ENCODE results near the gene COPS7A.

COPS7A gene

DNA sequence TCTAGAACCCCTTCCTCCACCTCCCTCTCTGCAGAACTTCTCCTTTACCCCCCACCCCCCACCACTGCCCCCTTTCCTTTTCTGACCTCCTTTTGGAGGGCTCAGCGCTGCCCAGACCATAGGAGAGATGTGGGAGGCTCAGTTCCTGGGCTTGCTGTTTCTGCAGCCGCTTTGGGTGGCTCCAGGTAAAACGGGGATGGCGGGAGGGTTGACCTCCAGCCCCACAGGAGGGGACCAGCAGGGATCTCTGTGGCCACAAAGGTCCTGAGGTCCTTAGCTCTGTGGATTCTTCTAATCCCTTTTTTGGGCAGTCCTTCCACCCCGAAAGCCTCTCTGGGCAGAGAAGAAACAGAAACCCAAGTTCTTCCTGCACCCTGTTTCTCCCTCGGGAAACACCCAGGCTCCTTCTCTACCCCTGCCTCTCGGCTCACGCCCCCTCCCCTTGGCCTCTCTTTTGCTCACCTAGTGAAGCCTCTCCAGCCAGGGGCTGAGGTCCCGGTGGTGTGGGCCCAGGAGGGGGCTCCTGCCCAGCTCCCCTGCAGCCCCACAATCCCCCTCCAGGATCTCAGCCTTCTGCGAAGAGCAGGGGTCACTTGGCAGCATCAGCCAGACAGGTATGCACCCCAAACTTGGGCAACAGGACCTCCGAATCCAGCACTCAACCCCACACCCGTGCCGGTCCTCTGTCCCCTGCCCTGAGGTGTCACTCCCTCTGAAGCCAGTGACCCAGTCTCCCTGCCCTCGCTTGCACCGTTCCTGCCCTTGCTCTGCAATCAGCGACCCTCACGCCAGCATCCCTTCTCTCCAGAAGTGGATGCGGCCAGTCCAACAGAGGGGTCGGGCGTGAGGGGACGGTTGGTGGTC is 49.1 kb downstream of the COPS7A start:
- Histone ChIP-seq H3K18ac (ENCODE audit: low read depth in 1 of 2, low read length in 2 of 2) (peak overlapping the region in 1 of 2 experiments; percentile 49), H3K27ac (ENCODE audit: low read length, poor library complexity, severe bottlenecking) (no peak overlapping the region), H2AFZ (ENCODE audit: low read depth, low read length) (no peak overlapping the region), H3K4me2 (ENCODE audit: low read length, poor library complexity, severe bottlenecking) (no peak overlapping the region), H2AK5ac (ENCODE audit: low read length, severe bottlenecking) (no peak overlapping the region), H3K14ac (ENCODE audit: low read length in 2 of 2) (peak overlapping the region in 1 of 2 experiments; percentile 29), H3K4me1 (ENCODE audit: control insufficient read depth, insufficient read depth, low read depth, low read length) (peaks cover 34% of the 10 kb centered on the region), H3K4me3 (ENCODE audit: insufficient read depth in 1 of 2, low read depth in 1 of 2, low read length in 2 of 2) (no peak overlapping the region), H4K91ac (ENCODE audit: low read length) (no peak overlapping the region), H2BK15ac (ENCODE audit: low read depth, poor library complexity, severe bottlenecking) (no peak overlapping the region), H3K79me1 (replicated peaks; ENCODE audit: low read length, poor library complexity, severe bottlenecking) (peaks cover 6% of the 10 kb centered on the region), H3K27me3 (ENCODE audit: control insufficient read depth in 1 of 2, insufficient read depth in 1 of 2, low read length in 2 of 2) (peaks cover 29 to 33% of the 10 kb centered on the region in 2 experiments), H3K23ac (ENCODE audit: low read length in 2 of 2) (peak overlapping the region in 1 of 2 experiments; percentile 70), H3K36me3 (ENCODE audit: control insufficient read depth in 1 of 2, insufficient read depth in 2 of 2, low read depth in 1 of 2, low read length in 2 of 2) (peaks cover 18 to 47% of the 10 kb centered on the region in 2 experiments), H3K4ac (ENCODE audit: low read depth in 1 of 2, low read length in 2 of 2) (no peak overlapping the region), H3K9me3 (ENCODE audit: control insufficient read depth, low read length) (no peaks in the 10 kb centered on the region), H4K8ac (ENCODE audit: low read length) (no peak overlapping the region), H2BK120ac (ENCODE audit: low read depth, low read length) (no peak overlapping the region), H3K9ac (ENCODE audit: low read length) (no peak overlapping the region), H2BK5ac (ENCODE audit: low read depth, low read length, poor library complexity, severe bottlenecking) (no peak overlapping the region), H2BK12ac (ENCODE audit: low read length in 2 of 2) (peak overlapping the region in 1 of 2 experiments; percentile 31)
- no peak for DNase-seq
- WGBS: 48% methylated on average over 21 of the region's 21 CpGs

- peak overlapping the region in 1 of 2 experiments; percentile 13 for H3K18ac ChIP-seq (ENCODE audit: low read depth in 1 of 2, low read length in 2 of 2)
- H3K36me3 ChIP-seq (ENCODE audit: control insufficient read depth in 1 of 2, insufficient read depth in 2 of 2, low read depth in 1 of 2, low read length in 2 of 2): peaks cover 18 to 47% of the 10 kb centered on the region in 2 experiments
- H2AFZ ChIP-seq (ENCODE audit: low read depth, low read length): no peak overlapping the region
- no peak for DNase-seq
- no peak overlapping the region for H3K27ac ChIP-seq (ENCODE audit: low read length, poor library complexity, severe bottlenecking)
- no peak overlapping the region for H3K9ac ChIP-seq (ENCODE audit: low read length)
- H3K9me3 ChIP-seq (ENCODE audit: control insufficient read depth, low read length): no peaks in the 10 kb centered on the region
- peaks cover 29 to 33% of the 10 kb centered on the region in 2 experiments for H3K27me3 ChIP-seq (ENCODE audit: control insufficient read depth in 1 of 2, insufficient read depth in 1 of 2, low read length in 2 of 2)
- no peak overlapping the region for H2AK5ac ChIP-seq (ENCODE audit: low read length, severe bottlenecking)
- no peak overlapping the region for H4K91ac ChIP-seq (ENCODE audit: low read length)
- H3K4me1 ChIP-seq (ENCODE audit: control insufficient read depth, insufficient read depth, low read depth, low read length): peaks cover 34% of the 10 kb centered on the region
- 19% methylated on average over 47 of the region's 60 CpGs for WGBS
- H2BK5ac ChIP-seq (ENCODE audit: low read depth, low read length, poor library complexity, severe bottlenecking): no peak overlapping the region
- H3K4ac ChIP-seq (ENCODE audit: low read depth in 1 of 2, low read length in 2 of 2): no peak overlapping the region
- peak overlapping the region; percentile 49 for H3K4me2 ChIP-seq (ENCODE audit: low read length, poor library complexity, severe bottlenecking)
- H3K79me1 ChIP-seq (replicated peaks; ENCODE audit: low read length, poor library complexity, severe bottlenecking): peaks cover 6% of the 10 kb centered on the region
- H3K23ac ChIP-seq (ENCODE audit: low read length in 2 of 2): no peak overlapping the region
- H4K8ac ChIP-seq (ENCODE audit: low read length): peak overlapping the region; percentile 62
- H3K4me3 ChIP-seq (ENCODE audit: insufficient read depth in 1 of 2, low read depth in 1 of 2, low read length in 2 of 2): no peak overlapping the region
- peak overlapping the region in 1 of 2 experiments; percentile 44 for H3K14ac ChIP-seq (ENCODE audit: low read length in 2 of 2)
- H2BK12ac ChIP-seq (ENCODE audit: low read length in 2 of 2): peak overlapping the region in 1 of 2 experiments; percentile 16
- H2BK120ac ChIP-seq (ENCODE audit: low read depth, low read length): no peak overlapping the region
- H2BK15ac ChIP-seq (ENCODE audit: low read depth, poor library complexity, severe bottlenecking): no peak overlapping the region
Measured at GRCh38 chr12:6773590-6774351, 49.9 kb downstream of the COPS7A start.

DNA sequence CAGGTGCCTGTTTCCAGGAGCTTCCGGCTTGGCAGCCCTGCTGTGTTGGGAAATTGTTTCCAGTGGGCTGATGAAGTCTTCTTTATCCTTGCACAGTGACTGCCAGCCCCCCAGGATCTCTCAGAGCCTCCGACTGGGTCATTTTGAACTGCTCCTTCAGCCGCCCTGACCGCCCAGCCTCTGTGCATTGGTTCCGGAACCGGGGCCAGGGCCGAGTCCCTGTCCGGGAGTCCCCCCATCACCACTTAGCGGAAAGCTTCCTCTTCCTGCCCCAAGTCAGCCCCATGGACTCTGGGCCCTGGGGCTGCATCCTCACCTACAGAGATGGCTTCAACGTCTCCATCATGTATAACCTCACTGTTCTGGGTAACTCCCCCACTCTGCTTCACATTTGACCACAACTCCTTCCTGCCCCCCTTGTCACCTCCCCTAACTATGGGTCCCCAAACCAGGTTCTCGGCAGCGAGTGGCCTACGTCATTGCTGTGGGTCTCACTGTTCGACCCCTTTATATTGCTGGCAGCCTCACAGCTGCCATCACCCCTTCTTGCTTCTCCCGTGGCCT is 50.7 kb downstream of the COPS7A start:
- no peak for DNase-seq
- no peak overlapping the region for H2BK120ac ChIP-seq (ENCODE audit: low read depth, low read length)

More for the DNA sequence above, 50.7 kb downstream of the COPS7A start:
- H3K4me2 ChIP-seq (ENCODE audit: low read length, poor library complexity, severe bottlenecking): no peak overlapping the region
- no peak overlapping the region for H2BK5ac ChIP-seq (ENCODE audit: low read depth, low read length, poor library complexity, severe bottlenecking)
- no peak overlapping the region for H2AK5ac ChIP-seq (ENCODE audit: low read length, severe bottlenecking)
- H3K14ac ChIP-seq (ENCODE audit: low read length in 2 of 2): no peak overlapping the region
- 95% methylated on average over 15 of the region's 15 CpGs for WGBS
- no peak overlapping the region for H3K4me3 ChIP-seq (ENCODE audit: insufficient read depth in 1 of 2, low read depth in 1 of 2, low read length in 2 of 2)
- H3K9ac ChIP-seq (ENCODE audit: low read length): no peak overlapping the region
- H3K27ac ChIP-seq (ENCODE audit: low read length, poor library complexity, severe bottlenecking): no peak overlapping the region
- H3K4ac ChIP-seq (ENCODE audit: low read depth in 1 of 2, low read length in 2 of 2): no peak overlapping the region
- no peak overlapping the region for H3K18ac ChIP-seq (ENCODE audit: low read depth in 1 of 2, low read length in 2 of 2)
- H2BK12ac ChIP-seq (ENCODE audit: low read length in 2 of 2): no peak overlapping the region
- no peak overlapping the region for H2AFZ ChIP-seq (ENCODE audit: low read depth, low read length)
- peaks cover 3% of the 10 kb centered on the region for H3K79me1 ChIP-seq (replicated peaks; ENCODE audit: low read length, poor library complexity, severe bottlenecking)
- peaks cover 26% of the 10 kb centered on the region for H3K4me1 ChIP-seq (ENCODE audit: control insufficient read depth, insufficient read depth, low read depth, low read length)
- H4K8ac ChIP-seq (ENCODE audit: low read length): no peak overlapping the region
- H3K27me3 ChIP-seq (ENCODE audit: control insufficient read depth in 1 of 2, insufficient read depth in 1 of 2, low read length in 2 of 2): peaks cover 29 to 33% of the 10 kb centered on the region in 2 experiments
- H3K36me3 ChIP-seq (ENCODE audit: control insufficient read depth in 1 of 2, insufficient read depth in 2 of 2, low read depth in 1 of 2, low read length in 2 of 2): peaks cover 15 to 43% of the 10 kb centered on the region in 2 experiments
- no peak overlapping the region for H2BK15ac ChIP-seq (ENCODE audit: low read depth, poor library complexity, severe bottlenecking)
- no peak overlapping the region for H4K91ac ChIP-seq (ENCODE audit: low read length)
- no peak overlapping the region for H3K23ac ChIP-seq (ENCODE audit: low read length in 2 of 2)
- H3K9me3 ChIP-seq (ENCODE audit: control insufficient read depth, low read length): no peaks in the 10 kb centered on the region
